UCSD-AML1 (cell line): ENCODE data around the gene PCSK6.
A peak's percentile ranks its signal among the peaks of the same experiment; 100 is the strongest.

Experiments used
- DNase-seq: peaks from one replicate; lab custom pipeline; 2025; ENCODE audit not compliant: unreplicated experiment; lab: John Stamatoyannopoulos, UW

PCSK6 gene

DNA sequence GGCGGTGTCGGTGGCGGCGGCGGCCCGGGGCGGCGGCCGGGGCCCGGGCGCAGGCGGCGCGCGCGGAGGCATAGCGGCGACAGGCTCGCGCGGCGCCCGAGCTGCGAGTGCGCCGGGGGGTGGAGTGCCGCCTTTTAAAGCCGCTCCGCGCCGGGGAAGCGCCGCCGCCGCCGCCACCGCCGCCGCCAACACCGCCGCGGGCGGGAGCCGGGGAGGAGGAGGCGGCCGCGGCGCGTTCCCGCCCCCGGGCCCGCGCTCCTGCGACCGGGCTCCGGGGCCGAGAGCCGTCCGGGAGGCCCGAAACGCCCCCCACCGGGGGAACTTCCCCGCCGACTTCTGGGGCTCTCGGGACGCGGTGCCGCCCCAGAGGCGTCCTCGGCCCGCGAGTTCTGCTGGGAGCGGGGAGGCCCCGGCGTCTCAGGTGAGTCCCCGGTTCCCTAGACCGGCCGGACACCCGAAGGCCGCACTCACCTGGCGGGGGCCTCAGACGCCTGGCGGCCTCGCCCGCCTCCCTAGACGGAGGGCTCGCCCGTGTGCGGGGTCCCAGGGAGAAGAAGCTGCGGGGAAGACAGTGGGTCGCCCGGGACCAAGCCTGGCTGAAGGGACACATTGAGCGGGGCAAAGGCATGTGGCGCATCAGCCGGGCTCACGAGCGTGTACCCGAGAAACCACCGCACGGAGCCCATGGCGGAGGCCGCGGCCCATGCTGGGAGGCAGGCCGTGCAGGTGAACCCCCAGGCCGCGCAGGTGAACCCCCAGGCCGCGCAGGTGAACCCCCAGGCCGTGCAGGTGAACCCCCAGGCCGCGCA, at the start of gene PCSK6:
PCSK6 (minus strand) TSS at position 109 of the 809 bp plus-strand sequence; CDS start at position 72, 37 bp downstream.
- DNase-seq = peak; percentile 49

DNA sequence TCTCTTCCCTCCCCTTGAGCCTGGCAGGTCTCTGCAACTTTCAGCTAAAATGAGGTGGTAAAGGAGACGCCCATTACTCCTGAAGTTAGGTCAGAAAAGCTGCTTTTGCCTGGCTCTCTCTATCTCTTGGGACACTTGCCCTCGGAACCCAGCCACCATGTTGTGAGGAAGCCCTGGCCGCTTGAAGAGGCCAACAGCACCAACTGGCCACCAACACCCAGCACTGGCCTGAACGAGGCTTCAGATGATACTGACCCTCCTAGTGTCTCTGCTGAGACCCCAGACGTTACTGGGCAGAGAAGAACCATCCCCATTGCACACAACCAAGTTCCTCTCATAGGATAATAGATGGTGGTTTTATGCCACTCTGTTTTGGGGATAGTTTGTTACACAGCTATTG, 49.5 kb upstream of the PCSK6 start:
- DNase-seq = no peak

DNA sequence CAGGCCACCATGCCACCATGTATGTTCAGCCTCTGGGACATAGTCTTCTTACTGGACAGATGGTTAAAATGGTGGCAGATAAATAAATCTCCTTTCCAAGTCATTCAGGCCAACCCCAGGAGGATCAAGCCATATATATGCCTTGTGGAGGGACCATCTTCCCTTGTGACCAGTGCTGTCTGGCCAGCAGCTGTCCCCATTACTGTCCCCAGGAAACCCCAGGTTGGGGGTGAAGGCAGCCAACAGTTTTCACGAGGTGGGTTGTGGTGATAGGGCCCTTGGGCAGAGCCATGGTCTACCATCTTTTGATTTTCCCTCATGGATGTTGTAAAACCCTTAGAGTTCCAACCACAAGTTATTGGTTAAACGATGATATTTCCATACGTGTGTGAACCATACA, 48.7 kb upstream of the PCSK6 start:
- DNase-seq = no peak

DNA sequence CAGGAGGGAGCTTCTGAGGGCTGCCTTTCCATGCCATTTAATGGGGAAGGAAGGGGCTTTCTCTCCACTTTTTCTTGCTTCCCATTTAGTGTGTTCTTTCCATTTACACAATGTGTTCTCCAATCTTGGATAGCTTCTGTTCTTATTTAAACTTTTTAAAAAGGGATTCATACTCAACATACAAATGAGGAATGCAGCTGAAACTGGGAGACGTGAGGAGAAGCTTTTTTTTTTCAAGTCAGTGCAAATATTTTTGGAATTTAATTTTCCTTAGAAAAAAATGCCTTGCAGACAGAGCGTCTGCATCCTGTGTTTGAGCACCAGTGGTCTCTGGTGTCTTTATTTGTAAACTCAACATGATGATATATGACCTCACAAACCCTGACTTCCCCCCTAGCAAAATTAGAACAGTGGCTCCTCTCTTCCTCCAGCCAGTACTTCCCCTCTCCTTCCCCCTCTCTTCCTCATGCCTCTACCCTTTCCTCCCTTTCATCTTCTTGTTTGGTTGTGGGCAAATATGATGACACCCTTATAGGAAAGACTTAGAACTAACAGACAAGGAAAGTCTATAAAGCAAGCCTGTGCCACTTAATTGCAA, 48.1 kb upstream of the PCSK6 start:
- no peak for DNase-seq

DNA sequence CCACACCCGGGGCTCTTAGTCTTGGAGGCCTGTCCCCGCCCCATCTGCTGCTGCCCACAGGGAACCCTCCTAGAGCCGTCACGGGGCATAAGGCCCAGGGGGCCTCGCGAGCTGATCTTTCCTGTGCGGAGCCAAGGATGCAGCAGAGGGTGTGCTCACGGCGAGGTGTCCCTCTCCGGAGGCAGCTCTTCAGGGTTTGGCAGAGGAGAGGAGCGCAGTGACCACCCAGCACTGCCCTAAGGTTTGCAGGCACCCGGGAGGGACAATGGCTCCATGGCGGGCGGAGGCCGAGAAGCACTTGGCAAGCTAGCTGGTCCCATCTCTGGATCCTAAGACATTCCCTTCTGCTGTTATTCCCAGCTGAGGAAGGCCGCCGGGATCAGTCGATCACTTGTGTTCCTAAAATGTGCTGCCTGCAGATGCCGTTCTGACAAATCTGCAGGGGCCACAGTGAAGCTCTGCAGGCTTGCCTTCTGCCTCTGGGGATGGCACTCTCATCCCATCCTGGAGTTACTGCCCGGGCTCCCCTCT, 47.4 kb upstream of the PCSK6 start:
- no peak for DNase-seq

DNA sequence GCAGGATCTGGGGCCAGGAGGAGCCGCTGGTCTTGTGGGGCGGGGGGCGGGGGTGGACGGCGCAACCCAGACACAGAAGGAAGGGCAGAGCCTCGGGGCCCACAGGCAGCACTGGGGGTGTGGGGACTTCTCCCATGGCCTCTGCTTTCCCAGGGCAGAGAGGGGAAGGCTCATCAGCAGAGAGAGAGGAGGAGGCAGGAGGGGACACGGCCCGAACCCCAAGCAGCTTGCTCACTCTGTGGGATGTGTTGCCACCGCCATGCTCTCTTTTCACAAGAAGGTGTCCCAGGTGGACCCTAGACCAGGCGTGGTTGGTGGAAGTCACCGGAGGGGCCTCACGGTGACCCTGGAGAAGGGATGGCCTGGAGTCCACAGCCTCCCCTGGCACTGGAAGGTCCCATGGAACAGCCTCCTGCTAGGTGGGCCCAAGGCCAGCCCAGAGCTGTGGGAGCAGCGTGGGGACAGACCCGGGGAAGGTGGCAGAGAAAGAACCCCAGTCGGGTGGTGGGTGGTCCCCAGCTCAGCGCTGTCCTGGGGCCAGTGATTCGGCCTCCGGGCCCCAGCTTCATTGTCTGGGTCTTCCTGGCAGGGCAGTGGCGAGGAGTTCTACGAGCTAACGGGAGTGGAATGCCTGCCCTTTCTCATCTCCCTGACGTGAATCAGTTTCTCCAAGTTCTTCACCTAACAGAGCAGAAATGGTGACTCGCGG, 46.8 kb upstream of the PCSK6 start:
- no peak for DNase-seq

DNA sequence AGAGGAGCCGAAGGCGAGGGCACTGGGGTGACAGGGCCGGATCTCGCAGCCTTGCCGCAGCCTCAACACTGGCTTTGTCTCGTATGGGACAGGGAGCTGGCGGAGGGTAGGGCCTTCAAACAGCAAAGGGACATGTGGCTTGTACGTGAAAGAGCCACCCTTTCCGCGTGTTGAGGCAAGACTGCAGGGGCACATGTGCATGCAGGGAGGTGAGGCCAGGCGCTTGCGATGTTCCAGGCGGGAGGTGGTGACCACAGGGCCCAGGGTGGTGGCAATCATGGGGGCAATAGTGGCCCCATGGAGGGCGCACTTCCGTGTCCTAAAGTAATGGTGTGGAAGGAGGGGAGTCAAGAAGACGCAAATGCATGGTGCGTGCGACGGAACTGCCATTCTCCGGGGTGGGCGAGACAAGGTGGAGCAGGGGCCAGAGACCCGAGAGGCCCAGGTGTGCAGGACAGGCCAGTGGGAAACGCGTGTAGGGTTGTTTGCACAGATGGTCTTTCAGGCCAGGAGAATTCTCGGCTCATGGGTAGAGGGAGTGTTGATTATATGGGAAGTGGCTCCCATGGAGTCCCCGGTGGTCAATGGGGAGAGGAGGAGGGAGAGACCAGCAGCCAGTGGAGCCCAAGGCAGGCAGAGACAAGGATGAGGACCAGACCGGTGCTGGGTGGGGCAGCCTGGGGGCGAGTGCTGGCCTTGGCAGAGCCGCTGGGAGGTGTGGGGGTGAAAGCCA, 45.8 kb upstream of the PCSK6 start:
- no peak for DNase-seq

DNA sequence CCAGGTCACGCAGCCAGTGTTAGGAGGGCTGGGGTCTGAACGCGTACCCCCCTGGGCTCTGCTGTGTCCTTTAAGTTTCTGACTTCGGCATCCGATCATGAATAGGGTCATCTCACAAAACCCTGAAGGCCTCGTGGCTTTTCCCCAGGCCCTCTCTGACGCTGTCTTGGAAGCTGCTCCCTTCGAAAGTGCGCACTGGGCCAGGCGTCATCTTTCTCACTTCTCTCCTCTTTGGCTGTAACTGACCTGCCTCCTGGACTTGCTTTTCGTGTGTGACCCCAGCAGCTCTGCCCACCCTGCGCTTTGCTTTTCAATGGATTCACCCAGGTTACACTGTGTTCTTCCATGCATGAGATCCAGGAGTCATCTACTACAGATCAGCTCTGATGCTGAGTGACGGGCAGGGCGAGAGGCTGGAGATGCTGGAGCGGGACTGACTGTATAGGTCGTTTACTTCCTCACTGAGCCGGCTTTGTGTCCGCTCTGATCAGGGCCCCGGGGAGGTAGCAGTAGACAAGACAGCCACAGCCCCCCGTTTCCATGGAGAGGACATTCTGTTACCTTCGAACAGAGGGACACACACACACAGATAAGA, 45.0 kb upstream of the PCSK6 start:
- no peak for DNase-seq

DNA sequence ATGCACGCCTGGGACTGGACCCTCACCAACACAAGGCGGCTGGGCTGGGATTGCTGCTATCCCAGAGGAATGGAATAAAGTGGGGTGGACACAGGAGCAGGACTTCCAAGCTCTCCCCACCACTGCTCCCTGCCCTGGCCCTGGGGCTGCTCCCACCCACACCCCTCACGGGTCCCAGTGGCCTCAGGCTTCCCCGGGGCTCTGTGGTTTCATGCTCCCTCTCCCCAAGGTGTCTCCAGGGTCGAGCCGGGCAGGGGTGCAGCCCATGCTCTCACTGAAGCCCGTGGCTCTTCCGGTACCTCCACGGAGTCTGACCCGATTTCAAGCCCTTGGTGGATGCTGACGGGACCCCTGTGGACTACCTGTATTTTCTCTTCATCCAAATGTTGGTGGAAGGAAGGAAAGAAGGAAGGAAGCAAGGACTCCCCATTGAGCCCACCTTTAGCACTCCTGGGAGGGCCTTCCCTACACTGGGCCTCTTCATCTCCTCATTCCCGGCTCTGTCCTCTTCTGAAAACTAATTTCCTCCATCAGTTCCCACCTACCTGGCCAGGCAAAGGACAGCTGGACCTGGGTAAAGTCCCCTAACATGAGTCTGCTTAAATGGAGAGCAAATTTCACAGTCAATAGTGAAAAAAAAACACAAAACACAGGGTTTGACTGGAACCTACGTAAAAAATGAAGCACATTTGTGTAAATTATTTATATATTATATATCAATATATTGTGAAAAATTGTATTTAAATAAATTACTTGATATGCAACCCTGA, 44.0 kb upstream of the PCSK6 start:
- no peak for DNase-seq

DNA sequence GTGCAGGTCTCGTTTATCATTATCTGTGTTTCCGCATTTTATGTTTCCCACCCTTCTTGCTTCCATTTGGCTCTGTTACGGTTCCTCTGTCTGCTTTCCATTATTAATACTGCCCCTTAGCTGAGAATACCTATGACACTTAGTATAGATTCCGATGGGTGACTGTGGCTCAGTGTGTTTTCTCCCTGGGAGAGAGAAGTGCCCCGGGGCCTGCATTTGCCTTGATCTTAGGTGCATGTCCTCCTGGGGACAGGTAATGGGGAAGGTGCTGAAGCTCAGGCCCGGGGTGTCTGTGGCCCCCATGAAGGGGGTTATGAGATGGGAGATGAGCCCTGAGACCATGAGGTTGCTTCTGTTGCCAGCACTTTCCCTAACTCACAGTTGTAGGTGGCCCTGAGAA, 43.4 kb upstream of the PCSK6 start:
- no peak for DNase-seq

DNA sequence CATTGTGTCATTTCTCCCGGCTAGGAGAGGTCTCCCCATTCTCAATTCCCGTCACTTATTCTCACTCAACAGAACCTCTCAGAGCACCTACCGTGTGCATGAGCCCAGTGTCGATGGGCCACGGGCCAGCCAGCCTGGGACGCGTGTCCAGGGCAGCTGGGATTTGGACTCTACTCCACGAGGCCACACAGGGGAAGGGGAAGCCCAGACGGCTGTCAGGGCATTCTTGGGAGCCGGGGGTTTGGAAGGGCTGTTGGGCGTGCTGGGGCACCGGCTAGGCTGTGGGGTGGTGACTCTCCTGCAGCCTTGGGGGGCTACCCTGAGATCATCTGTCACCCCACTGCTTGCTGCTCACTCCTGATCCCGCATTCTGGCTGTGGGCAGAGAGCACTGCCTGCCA, 41.7 kb upstream of the PCSK6 start:
- DNase-seq = no peak

DNA sequence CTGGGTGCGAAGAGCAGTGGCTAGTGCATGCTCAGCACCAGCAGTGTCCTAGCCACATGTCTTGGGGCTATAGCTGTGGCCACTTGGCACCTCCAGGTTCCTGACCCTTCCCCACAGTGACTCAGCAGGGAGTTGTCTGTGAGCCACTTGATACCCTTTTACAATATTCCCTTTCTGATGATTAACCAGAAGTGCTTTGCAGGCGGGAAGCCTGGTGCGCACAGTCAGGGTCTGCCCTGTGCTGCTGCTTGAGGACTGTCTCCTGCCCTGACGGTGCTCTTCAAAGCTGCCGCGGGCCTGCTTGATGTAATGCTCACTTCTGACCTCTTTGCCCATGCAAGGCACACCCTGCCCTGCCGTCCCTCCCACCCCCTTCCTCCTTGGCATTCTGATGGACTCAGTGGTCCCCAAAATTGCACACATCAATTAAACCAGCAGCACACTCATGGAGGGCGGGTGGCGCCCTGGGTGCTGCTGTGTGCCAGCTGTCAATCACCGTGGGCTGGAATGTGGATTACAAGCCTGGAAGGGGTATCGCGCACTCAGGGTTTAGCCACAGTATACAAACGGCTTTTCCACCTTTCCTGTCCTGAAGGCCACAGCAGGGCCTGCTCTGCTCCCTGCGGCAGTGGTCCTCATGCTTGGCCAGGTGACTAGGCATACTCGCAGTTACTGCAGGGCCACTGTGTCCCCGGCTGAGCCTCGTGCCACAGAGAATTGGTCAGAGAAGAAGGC, 40.9 kb upstream of the PCSK6 start:
- no peak for DNase-seq

DNA sequence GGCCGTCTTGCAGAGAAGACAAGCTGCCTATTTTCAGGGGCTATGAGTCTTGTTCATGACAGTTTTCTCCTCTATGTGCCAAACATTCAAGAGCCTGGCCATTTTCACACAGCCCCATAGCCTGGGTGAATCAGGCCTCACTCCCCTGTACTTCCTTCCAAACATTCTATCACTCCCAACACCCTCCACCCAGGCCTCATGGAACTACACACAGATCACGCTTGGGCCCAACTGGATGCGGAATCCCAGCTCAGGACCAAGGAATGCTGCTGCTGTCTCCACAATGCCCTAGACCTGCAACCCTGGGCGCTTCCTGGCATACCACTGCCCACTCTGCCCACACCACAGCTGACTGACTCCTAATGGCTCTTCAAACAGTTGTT, 39.4 kb upstream of the PCSK6 start:
- no peak for DNase-seq

DNA sequence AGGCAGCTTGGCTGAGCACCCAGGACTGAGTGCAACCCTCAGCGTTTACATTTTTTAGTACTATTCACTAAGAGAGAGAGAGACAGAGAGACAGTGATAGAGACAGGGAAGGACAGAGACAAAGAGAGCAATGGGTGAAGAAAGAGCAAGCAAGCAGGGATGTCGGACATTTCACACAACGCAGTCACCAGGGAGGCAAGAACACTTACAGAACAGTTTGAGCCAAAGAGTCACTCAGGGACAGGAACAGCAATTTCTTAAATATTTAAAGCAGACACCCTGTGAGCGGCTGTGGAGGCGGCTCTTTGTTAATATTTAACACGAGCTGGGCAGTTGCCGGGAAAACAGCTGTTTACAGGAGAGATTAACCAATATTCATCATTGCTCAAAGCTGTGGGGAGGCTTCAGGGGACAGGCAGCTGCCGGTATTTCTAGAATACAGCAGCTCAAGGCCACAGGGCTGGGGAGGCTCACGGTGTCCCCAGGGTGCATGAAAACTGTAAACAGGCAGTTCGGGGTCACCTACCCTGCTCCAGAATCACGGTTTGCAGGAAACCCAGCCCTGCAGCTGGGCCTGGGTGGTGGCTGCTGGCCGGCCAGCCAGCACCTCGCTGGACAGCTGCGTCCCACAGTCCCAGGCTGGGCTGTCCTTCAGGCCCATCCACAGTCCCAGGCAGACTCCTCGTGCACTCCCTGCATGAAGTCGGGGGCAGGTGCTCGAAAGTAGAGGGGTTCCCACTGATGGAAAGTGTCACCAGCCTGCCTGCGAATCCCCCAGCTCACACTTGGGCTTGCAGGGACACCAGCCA, 38.8 kb upstream of the PCSK6 start:
- DNase-seq = no peak

DNA sequence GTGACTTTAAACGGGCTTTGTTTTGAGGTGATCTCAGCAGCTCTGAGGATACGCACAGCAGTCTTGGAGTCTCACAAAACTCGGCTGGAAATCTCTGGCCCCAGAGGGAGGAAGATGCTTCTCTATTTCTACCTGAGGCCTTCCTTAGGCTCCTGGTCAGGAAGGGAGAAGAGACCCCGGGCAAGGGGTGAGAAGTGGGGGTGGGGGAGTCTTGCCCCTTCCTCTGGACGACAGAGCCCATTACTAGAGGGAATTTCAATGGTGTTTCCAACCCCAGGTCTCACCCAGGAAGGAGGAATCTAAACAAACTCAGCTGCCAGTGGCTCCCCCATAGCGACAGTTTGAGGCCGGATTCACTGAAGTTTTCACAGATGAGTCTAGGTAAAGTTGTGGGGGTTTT, 37.4 kb upstream of the PCSK6 start:
- no peak for DNase-seq

DNA sequence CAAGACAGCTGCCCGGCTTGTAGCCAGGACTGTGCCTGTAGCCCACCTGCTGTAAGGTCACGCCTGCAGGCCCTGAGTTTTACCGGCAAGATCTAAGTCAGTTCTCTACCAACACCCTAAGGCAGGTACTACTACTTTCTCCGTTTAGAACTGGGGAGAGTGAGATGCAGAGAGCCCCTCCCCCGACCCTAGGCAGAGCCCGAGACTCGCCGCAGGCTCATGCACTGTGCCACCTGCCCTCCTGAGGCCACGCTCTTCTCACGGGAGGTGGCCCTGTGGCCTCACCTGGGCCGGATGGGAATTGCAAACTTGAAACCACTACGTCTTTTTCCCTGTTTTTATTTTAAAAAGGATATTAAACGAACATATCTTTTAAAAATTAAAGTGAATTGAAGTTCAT, 36.9 kb upstream of the PCSK6 start:
- no peak for DNase-seq

DNA sequence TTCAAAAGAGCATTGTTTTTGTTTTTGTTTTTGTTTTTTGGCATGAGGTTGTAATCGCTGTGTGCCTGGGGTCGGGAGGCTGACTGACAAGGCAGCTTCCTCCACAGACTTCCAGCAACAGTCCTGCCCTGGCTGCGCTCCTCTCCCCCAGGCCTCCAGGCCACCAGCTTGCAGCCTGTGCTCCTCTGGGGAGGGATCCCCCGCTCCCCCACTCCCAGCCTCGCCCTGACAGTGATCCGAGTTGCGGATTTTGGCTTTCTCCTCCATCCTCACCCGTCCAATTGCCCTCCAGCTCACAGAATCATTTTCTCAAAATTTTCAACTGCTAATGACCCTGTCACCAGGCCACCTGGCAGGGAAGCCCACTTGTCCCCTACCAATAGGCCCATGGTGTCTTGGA, 36.5 kb upstream of the PCSK6 start:
- no peak for DNase-seq

DNA sequence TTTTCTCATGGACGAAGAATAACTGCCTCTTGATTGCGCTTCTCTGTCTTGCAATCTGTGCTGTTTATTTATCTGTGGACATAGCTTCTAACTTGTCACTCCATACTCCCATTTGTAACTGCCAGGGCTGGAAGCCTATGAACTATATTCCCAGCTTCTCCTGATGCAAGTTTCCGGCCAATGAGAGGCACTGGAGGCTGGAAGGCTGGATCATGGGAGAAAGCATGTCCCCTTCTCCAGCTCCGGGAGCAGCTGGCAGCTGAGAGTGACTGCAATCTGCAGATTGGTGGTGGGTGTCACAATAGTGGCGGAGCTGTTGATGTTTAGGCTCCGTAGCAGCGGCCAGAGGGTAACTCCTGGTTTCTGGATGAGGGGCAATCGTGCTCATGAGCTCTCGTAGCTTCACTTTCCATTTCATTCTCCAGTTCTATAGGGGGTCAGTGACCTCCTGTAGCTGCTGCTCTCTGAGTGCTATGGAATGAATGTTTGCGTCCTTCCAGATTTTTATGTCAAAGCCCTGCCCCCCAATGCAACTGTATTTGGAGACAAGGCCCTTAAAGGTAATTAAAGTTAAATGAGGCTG, 35.7 kb upstream of the PCSK6 start:
- DNase-seq = no peak
